GM23338 (cell line): ENCODE measurements around the gene STK39. TPM values are rescaled to one million over a fixed set of nuclear protein-coding genes. Genes with fewer than 3 reads are reported as not detected.

Experiments used
- ATAC-seq: fragments of 200-7000 bp; cut with Tn5 transposase; 3 replicates; pipeline ENCODE4 v1.9.1; 2020
- DNase-seq: peaks from one replicate; pipeline ENCODE4 v3.0.0-alpha.2; 2015; ENCODE audit warnings: low spot score
- H2AFZ ChIP-seq: fragments of 200-600 bp; sonication (generic); 2 replicates; pipeline ENCODE4 v1.8.0; 2016; ENCODE audit warnings: antibody characterized with exemption, mild to moderate bottlenecking, moderate library complexity
- H3F3A ChIP-seq: fragments of 200-600 bp; sonication (generic); replicated peaks from 2 replicates; pipeline ENCODE4 v1.8.0; 2017; ENCODE audit warnings: antibody characterized with exemption, mixed run types, low read depth
- H3K27ac ChIP-seq: fragments of 200-600 bp; sonication (generic); 2 replicates; pipeline ENCODE4 v1.6.1; 2016; ENCODE audit warnings: low read depth
- H3K27me3 ChIP-seq: fragments of 200-600 bp; sonication (generic); 2 replicates; pipeline ENCODE4 v1.8.0; 2016; ENCODE audit warnings: mild to moderate bottlenecking, mixed run types, moderate library complexity; ENCODE audit not compliant: insufficient read depth
- H3K36me3 ChIP-seq: fragments of 200-600 bp; sonication (generic); 2 replicates; pipeline ENCODE4 v1.8.0; 2016; ENCODE audit warnings: mild to moderate bottlenecking; ENCODE audit not compliant: insufficient read depth
- H3K4me1 ChIP-seq: fragments of 200-600 bp; sonication (generic); 2 replicates; pipeline ENCODE4 v1.8.0; 2016; ENCODE audit warnings: mild to moderate bottlenecking, moderate library complexity; ENCODE audit not compliant: insufficient read depth
- H3K4me2 ChIP-seq: fragments of 200-600 bp; sonication (generic); 2 replicates; pipeline ENCODE4 v1.7.1; 2017; ENCODE audit warnings: mixed run types
- H3K4me3 ChIP-seq: fragments of 200-600 bp; sonication (generic); 2 replicates; pipeline ENCODE4 v1.6.1; 2016; ENCODE audit warnings: mixed run types
- H3K79me2 ChIP-seq: fragments of 200-600 bp; sonication (generic); replicated peaks from 2 replicates; pipeline ENCODE4 v1.8.0; 2017; ENCODE audit warnings: mild to moderate bottlenecking; ENCODE audit not compliant: insufficient read depth
- H3K9me2 ChIP-seq: fragments of 200-600 bp; sonication (generic); 2 replicates; pipeline ENCODE4 v1.8.0; 2017; ENCODE audit not compliant: insufficient read depth
- H4K20me1 ChIP-seq: fragments of 200-600 bp; sonication (generic); replicated peaks from 2 replicates; pipeline ENCODE4 v1.8.0; 2017; ENCODE audit warnings: mild to moderate bottlenecking; ENCODE audit not compliant: insufficient read depth
- H3K27ac Mint-ChIP-seq: 2 replicates; pipeline ENCODE4 v1.8.0; 2020; ENCODE audit warnings: inconsistent platforms, mild to moderate bottlenecking, moderate library complexity, mixed read lengths
- H3K27me3 Mint-ChIP-seq: 3 replicates; pipeline ENCODE4 v1.8.0; 2022; ENCODE audit warnings: low read depth, mild to moderate bottlenecking, moderate library complexity, mixed read lengths, inconsistent platforms; ENCODE audit not compliant: insufficient read depth, poor library complexity
- H3K36me3 Mint-ChIP-seq: 3 replicates; pipeline ENCODE4 v1.8.0; 2021; ENCODE audit warnings: low read depth, mild to moderate bottlenecking, inconsistent platforms, moderate library complexity, mixed read lengths
- H3K4me1 Mint-ChIP-seq: 3 replicates; pipeline ENCODE4 v1.8.0; 2020; ENCODE audit warnings: mild to moderate bottlenecking, inconsistent platforms, mixed read lengths
- H3K4me3 Mint-ChIP-seq: 3 replicates; pipeline ENCODE4 v1.8.0; 2021; ENCODE audit warnings: moderate library complexity, mild to moderate bottlenecking, inconsistent platforms, mixed read lengths
- H3K9me3 Mint-ChIP-seq: 3 replicates; pipeline ENCODE4 v1.8.0; 2020; ENCODE audit warnings: moderate library complexity, mild to moderate bottlenecking, inconsistent platforms, mixed read lengths
- CREB1 ChIP-seq: fragments of 250-450 bp; sonication (Bioruptor Pico); IDR thresholded peaks from 2 replicates; pipeline ENCODE4 v1.5.0; 2020; ENCODE audit warnings: low read depth, mild to moderate bottlenecking, moderate library complexity
- CTCF ChIP-seq, 2 experiments: fragments of 200-600 bp in 1 of 2; sonication (generic) in 1 of 2; conservative IDR thresholded peaks; 2 replicates each; pipeline versions ENCODE4 v1.5.1 to v1.6.1; 2016 to 2017; ENCODE audit warnings: antibody characterized with exemption in 2 of 2, low read depth in 2 of 2, mild to moderate bottlenecking in 2 of 2, moderate library complexity in 1 of 2
- ETS1 ChIP-seq: IDR thresholded peaks from 2 replicates; pipeline ENCODE4 v1.6.1; 2016; ENCODE audit warnings: antibody characterized with exemption
- EZH2 ChIP-seq: fragments of 200-600 bp; sonication (generic); IDR thresholded peaks from one replicate; pipeline ENCODE4 v1.8.0; 2017; ENCODE audit warnings: antibody characterized with exemption, mild to moderate bottlenecking, low read depth; ENCODE audit not compliant: unreplicated experiment
- EZH2phosphoT487 ChIP-seq: fragments of 200-600 bp; sonication (generic); IDR thresholded peaks from one replicate; pipeline ENCODE4 v1.8.1; 2018; ENCODE audit warnings: antibody characterized with exemption; ENCODE audit not compliant: unreplicated experiment
- JUNB ChIP-seq: IDR thresholded peaks from one replicate; pipeline ENCODE4 v1.6.1; 2016; ENCODE audit warnings: antibody characterized with exemption; ENCODE audit not compliant: unreplicated experiment
- NANOG ChIP-seq: IDR thresholded peaks from 2 replicates; pipeline ENCODE4 v1.6.1; 2016; ENCODE audit warnings: antibody characterized with exemption, borderline replicate concordance
- POLR2AphosphoS5 ChIP-seq: IDR thresholded peaks from 2 replicates; pipeline ENCODE4 v1.6.1; 2016; ENCODE audit warnings: antibody characterized with exemption, low read depth
- REST ChIP-seq: IDR thresholded peaks from one replicate; pipeline ENCODE4 v1.6.1; 2018; ENCODE audit warnings: antibody characterized with exemption; ENCODE audit not compliant: unreplicated experiment
- STAT1 ChIP-seq: IDR thresholded peaks from one replicate; pipeline ENCODE4 v1.6.1; 2016; ENCODE audit warnings: antibody characterized with exemption; ENCODE audit not compliant: unreplicated experiment
- ZNF114 ChIP-seq: fragments of 250-450 bp; sonication (Bioruptor Pico); IDR thresholded peaks from 2 replicates; pipeline ENCODE4 v1.5.0; 2020; ENCODE audit warnings: mild to moderate bottlenecking, moderate library complexity
- ZNF331 ChIP-seq: fragments of 250-450 bp; sonication (Bioruptor Pico); IDR thresholded peaks from 2 replicates; pipeline ENCODE4 v1.5.0; 2020; ENCODE audit warnings: low read depth, mild to moderate bottlenecking, moderate library complexity
- polyA plus RNA-seq: library from polyadenylated mRNA; unstranded; fragments of >200 nt; fragmentation: Nextera tagmentation; extraction: Ambion mirVana; gene quantifications from 2 replicates; pipeline ENCODE4 v1.2.1, GENCODE V29; 2016
- total RNA-seq: library from RNA; depleted of rRNA; stranded (reverse); fragments of >200 nt; shearing (Covaris generic); gene quantifications from 2 replicates; pipeline ENCODE4 v1.2.3, GENCODE V29; 2014
- TF ChIP-seq, protein P1 (sequence below): fragments of 250-450 bp; sonication (Bioruptor Pico); IDR thresholded peaks from 2 replicates; pipeline ENCODE4 v1.5.0; 2020; ENCODE audit warnings: mild to moderate bottlenecking, moderate library complexity

Gene STK39
- total and polyA plus RNA-seq, 2 experiments from 2014 or later, result 9.5 to 16.9 TPM

- H3K27me3 Mint-ChIP-seq, result no peaks in the 10 kb centered on the region
- no peaks in the 10 kb centered on the region for H3K27me3 ChIP-seq
- no peak overlapping the region for H3K27ac Mint-ChIP-seq
These were observed 322.8 kb downstream of the STK39 start for GRCh38 chr2:167924556-167924955.

More at GRCh38 chr2:167924556-167924955, 322.8 kb downstream of the STK39 start:
- TF ChIP-seq REST (no peak), EZH2 (no peak), ETS1 (no peak), POLR2AphosphoS5 (no peak), STAT1 (no peak), EZH2phosphoT487 (no peak), ZNF331 (CRISPR knock-in tag) (no peak), CREB1 (CRISPR knock-in tag) (no peak), ZNF114 (CRISPR knock-in tag) (no peak), NANOG (no peak), CTCF (conservative IDR thresholded peaks at IDR 0.05; ENCODE audit: low read depth in 2 of 2) (no peak), JUNB (no peak)
- TF ChIP-seq, protein P1, sequence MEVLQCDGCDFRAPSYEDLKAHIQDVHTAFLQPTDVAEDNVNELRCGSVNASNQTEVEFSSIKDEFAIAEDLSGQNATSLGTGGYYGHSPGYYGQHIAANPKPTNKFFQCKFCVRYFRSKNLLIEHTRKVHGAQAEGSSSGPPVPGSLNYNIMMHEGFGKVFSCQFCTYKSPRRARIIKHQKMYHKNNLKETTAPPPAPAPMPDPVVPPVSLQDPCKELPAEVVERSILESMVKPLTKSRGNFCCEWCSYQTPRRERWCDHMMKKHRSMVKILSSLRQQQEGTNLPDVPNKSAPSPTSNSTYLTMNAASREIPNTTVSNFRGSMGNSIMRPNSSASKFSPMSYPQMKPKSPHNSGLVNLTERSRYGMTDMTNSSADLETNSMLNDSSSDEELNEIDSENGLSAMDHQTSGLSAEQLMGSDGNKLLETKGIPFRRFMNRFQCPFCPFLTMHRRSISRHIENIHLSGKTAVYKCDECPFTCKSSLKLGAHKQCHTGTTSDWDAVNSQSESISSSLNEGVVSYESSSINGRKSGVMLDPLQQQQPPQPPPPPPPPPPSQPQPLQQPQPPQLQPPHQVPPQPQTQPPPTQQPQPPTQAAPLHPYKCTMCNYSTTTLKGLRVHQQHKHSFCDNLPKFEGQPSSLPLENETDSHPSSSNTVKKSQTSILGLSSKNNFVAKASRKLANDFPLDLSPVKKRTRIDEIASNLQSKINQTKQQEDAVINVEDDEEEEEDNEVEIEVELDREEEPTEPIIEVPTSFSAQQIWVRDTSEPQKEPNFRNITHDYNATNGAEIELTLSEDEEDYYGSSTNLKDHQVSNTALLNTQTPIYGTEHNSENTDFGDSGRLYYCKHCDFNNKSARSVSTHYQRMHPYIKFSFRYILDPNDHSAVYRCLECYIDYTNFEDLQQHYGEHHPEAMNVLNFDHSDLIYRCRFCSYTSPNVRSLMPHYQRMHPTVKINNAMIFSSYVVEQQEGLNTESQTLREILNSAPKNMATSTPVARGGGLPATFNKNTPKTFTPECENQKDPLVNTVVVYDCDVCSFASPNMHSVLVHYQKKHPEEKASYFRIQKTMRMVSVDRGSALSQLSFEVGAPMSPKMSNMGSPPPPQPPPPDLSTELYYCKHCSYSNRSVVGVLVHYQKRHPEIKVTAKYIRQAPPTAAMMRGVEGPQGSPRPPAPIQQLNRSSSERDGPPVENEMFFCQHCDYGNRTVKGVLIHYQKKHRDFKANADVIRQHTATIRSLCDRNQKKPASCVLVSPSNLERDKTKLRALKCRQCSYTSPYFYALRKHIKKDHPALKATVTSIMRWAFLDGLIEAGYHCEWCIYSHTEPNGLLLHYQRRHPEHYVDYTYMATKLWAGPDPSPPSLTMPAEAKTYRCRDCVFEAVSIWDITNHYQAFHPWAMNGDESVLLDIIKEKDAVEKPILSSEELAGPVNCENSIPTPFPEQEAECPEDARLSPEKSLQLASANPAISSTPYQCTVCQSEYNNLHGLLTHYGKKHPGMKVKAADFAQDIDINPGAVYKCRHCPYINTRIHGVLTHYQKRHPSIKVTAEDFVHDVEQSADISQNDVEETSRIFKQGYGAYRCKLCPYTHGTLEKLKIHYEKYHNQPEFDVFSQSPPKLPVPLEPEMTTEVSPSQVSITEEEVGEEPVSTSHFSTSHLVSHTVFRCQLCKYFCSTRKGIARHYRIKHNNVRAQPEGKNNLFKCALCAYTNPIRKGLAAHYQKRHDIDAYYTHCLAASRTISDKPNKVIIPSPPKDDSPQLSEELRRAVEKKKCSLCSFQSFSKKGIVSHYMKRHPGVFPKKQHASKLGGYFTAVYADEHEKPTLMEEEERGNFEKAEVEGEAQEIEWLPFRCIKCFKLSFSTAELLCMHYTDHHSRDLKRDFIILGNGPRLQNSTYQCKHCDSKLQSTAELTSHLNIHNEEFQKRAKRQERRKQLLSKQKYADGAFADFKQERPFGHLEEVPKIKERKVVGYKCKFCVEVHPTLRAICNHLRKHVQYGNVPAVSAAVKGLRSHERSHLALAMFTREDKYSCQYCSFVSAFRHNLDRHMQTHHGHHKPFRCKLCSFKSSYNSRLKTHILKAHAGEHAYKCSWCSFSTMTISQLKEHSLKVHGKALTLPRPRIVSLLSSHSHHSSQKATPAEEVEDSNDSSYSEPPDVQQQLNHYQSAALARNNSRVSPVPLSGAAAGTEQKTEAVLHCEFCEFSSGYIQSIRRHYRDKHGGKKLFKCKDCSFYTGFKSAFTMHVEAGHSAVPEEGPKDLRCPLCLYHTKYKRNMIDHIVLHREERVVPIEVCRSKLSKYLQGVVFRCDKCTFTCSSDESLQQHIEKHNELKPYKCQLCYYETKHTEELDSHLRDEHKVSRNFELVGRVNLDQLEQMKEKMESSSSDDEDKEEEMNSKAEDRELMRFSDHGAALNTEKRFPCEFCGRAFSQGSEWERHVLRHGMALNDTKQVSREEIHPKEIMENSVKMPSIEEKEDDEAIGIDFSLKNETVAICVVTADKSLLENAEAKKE, result no peak
- Mint-ChIP-seq H3K4me3 (no peak overlapping the region), H3K4me1 (no peaks in the 10 kb centered on the region; the same call in 2 of the 3 replicates), H3K36me3 (no peaks in the 10 kb centered on the region), H3K9me3 (no peaks in the 10 kb centered on the region)
- no peaks in the 10 kb centered on the region for H3K79me2 ChIP-seq
- peaks cover 6% of the 10 kb centered on the region; the same call in 1 of the 2 replicates for H3K9me2 ChIP-seq
- H3K4me3 ChIP-seq, result no peak overlapping the region
- no peaks in the 10 kb centered on the region for H3K4me1 ChIP-seq
- no peaks in the 10 kb centered on the region for H3F3A ChIP-seq
- H3K27ac ChIP-seq, result no peak overlapping the region
- no peaks in the 10 kb centered on the region for H3K36me3 ChIP-seq
- no peak overlapping the region for H3K4me2 ChIP-seq
- no peaks in the 10 kb centered on the region for H4K20me1 ChIP-seq
- peak overlapping the region; percentile 15; the same call in 1 of the 2 replicates for H2AFZ ChIP-seq
- ATAC-seq (no peak), DNase-seq (no peak)
